ENCODE measurements around the gene SPDYE4. TPM values are rescaled to one million over a fixed set of nuclear protein-coding genes. Genes with fewer than 3 reads are reported as not detected.

Gene SPDYE4
- total and polyA plus RNA-seq, 2 experiments from 2014 or later = not detected

DNA sequence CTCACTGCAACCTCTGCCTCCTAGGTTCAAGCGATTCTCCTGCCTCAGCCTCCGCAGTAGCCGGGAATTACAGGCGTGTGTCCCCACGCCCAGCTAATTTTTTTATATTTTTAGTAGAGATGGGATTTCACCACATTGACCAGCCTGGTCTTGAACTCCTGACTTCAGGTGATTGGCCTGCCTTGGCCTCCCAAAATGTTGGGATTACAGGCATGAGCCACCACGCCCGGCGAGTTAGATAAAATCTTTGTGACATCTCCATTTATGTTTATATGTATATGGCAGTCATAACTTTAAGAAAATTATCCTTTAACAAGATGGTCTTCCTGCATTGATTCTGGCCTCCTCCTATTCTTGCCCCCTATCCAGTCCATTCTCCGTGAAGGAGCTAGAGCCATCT, 37.8 kb downstream of the SPDYE4 start (continued):
- TF ChIP-seq, protein P1, sequence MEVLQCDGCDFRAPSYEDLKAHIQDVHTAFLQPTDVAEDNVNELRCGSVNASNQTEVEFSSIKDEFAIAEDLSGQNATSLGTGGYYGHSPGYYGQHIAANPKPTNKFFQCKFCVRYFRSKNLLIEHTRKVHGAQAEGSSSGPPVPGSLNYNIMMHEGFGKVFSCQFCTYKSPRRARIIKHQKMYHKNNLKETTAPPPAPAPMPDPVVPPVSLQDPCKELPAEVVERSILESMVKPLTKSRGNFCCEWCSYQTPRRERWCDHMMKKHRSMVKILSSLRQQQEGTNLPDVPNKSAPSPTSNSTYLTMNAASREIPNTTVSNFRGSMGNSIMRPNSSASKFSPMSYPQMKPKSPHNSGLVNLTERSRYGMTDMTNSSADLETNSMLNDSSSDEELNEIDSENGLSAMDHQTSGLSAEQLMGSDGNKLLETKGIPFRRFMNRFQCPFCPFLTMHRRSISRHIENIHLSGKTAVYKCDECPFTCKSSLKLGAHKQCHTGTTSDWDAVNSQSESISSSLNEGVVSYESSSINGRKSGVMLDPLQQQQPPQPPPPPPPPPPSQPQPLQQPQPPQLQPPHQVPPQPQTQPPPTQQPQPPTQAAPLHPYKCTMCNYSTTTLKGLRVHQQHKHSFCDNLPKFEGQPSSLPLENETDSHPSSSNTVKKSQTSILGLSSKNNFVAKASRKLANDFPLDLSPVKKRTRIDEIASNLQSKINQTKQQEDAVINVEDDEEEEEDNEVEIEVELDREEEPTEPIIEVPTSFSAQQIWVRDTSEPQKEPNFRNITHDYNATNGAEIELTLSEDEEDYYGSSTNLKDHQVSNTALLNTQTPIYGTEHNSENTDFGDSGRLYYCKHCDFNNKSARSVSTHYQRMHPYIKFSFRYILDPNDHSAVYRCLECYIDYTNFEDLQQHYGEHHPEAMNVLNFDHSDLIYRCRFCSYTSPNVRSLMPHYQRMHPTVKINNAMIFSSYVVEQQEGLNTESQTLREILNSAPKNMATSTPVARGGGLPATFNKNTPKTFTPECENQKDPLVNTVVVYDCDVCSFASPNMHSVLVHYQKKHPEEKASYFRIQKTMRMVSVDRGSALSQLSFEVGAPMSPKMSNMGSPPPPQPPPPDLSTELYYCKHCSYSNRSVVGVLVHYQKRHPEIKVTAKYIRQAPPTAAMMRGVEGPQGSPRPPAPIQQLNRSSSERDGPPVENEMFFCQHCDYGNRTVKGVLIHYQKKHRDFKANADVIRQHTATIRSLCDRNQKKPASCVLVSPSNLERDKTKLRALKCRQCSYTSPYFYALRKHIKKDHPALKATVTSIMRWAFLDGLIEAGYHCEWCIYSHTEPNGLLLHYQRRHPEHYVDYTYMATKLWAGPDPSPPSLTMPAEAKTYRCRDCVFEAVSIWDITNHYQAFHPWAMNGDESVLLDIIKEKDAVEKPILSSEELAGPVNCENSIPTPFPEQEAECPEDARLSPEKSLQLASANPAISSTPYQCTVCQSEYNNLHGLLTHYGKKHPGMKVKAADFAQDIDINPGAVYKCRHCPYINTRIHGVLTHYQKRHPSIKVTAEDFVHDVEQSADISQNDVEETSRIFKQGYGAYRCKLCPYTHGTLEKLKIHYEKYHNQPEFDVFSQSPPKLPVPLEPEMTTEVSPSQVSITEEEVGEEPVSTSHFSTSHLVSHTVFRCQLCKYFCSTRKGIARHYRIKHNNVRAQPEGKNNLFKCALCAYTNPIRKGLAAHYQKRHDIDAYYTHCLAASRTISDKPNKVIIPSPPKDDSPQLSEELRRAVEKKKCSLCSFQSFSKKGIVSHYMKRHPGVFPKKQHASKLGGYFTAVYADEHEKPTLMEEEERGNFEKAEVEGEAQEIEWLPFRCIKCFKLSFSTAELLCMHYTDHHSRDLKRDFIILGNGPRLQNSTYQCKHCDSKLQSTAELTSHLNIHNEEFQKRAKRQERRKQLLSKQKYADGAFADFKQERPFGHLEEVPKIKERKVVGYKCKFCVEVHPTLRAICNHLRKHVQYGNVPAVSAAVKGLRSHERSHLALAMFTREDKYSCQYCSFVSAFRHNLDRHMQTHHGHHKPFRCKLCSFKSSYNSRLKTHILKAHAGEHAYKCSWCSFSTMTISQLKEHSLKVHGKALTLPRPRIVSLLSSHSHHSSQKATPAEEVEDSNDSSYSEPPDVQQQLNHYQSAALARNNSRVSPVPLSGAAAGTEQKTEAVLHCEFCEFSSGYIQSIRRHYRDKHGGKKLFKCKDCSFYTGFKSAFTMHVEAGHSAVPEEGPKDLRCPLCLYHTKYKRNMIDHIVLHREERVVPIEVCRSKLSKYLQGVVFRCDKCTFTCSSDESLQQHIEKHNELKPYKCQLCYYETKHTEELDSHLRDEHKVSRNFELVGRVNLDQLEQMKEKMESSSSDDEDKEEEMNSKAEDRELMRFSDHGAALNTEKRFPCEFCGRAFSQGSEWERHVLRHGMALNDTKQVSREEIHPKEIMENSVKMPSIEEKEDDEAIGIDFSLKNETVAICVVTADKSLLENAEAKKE (CRISPR knock-in tag; IDR thresholded peaks at IDR 0.05) = no peak
- no peak for TF ChIP-seq EZH2 (IDR thresholded peaks at IDR 0.05; ENCODE audit: low read depth, unreplicated experiment)
- no peak for TF ChIP-seq NANOG (IDR thresholded peaks at IDR 0.05; ENCODE audit: borderline replicate concordance)

DNA sequence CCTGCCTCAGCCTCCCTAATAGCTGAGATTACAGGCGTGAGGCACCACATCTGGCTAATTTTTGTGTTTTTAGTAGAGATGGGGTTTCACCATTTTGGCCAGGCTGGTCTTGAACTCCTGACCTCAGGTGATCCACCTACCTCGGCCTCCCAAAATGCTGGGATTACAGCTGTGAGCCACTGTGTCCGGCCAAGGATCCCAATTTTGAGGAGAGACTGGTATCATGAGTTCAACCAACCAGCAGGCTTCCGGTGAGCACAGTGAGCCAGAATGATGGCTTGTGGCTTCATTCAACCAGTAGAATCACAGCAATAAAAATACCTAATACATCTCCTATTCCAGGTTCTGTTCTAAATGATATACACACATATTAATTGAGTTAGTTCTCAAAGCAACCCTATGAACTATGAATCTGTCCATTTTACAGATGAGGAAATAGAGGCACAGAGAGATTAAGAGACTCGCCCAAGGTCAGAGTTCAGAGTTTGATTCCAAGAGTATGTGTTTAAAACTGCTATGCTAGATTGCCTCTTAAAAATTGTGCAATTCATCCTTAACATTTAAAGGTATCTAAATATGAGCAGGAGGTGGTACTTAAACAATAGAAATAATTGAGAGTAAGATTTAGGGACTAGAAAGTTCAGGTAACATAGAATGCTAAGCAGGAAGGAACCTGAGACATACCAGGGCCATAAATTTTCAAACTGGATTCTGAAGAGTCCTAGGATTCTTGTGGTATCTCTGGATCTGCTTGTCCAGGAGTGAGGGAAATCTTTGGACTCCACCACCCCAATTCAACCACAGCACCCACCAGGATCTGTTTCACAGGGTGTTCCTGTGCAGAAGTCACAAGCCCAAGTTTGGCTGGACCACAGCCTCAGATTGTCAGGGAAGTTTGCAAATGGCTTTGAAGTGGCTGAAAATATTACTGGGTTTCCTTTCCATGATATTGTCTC, 38.8 kb downstream of the SPDYE4 start:
- no peak overlapping the region for H3K27ac Mint-ChIP-seq
- no peak overlapping the region for H3K27ac ChIP-seq (ENCODE audit: low read depth)
- DNase-seq (ENCODE audit: low spot score) = no peak

More for the DNA sequence above, 38.8 kb downstream of the SPDYE4 start:
- no peaks in the 10 kb centered on the region for H4K20me1 ChIP-seq (replicated peaks; ENCODE audit: insufficient read depth)
- H3K4me1 ChIP-seq (ENCODE audit: insufficient read depth) = no peaks in the 10 kb centered on the region
- H3K9me2 ChIP-seq (ENCODE audit: insufficient read depth) = no peaks in the 10 kb centered on the region
- Mint-ChIP-seq H3K27me3 (ENCODE audit: insufficient read depth, low read depth, poor library complexity) (peaks cover 1% of the 10 kb centered on the region), H3K9me3 (peaks cover 4% of the 10 kb centered on the region; the same call in 1 of the 3 replicates), H3K4me1 (no peaks in the 10 kb centered on the region), H3K4me3 (no peak overlapping the region), H3K36me3 (ENCODE audit: low read depth) (no peaks in the 10 kb centered on the region)
- no peak overlapping the region for H3K4me3 ChIP-seq
- H3F3A ChIP-seq (replicated peaks; ENCODE audit: low read depth) = no peaks in the 10 kb centered on the region
- H3K4me2 ChIP-seq = no peak overlapping the region
- H2AFZ ChIP-seq = 0 out of 2 replicates have a peak overlapping the region, but pooled peaks have one; percentile 1
- TF ChIP-seq EZH2phosphoT487 (IDR thresholded peaks at IDR 0.05; ENCODE audit: unreplicated experiment) = no peak
- TF ChIP-seq EZH2 (IDR thresholded peaks at IDR 0.05; ENCODE audit: low read depth, unreplicated experiment) = no peak
- no peak for TF ChIP-seq CREB1 (CRISPR knock-in tag; IDR thresholded peaks at IDR 0.05; ENCODE audit: low read depth)
- TF ChIP-seq, protein P2, sequence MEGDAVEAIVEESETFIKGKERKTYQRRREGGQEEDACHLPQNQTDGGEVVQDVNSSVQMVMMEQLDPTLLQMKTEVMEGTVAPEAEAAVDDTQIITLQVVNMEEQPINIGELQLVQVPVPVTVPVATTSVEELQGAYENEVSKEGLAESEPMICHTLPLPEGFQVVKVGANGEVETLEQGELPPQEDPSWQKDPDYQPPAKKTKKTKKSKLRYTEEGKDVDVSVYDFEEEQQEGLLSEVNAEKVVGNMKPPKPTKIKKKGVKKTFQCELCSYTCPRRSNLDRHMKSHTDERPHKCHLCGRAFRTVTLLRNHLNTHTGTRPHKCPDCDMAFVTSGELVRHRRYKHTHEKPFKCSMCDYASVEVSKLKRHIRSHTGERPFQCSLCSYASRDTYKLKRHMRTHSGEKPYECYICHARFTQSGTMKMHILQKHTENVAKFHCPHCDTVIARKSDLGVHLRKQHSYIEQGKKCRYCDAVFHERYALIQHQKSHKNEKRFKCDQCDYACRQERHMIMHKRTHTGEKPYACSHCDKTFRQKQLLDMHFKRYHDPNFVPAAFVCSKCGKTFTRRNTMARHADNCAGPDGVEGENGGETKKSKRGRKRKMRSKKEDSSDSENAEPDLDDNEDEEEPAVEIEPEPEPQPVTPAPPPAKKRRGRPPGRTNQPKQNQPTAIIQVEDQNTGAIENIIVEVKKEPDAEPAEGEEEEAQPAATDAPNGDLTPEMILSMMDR (conservative IDR thresholded peaks at IDR 0.05; ENCODE audit: low read depth in 2 of 2) = no peak
- TF ChIP-seq NANOG (IDR thresholded peaks at IDR 0.05; ENCODE audit: borderline replicate concordance) = no peak
- no peak for TF ChIP-seq POLR2AphosphoS5 (IDR thresholded peaks at IDR 0.05; ENCODE audit: low read depth)
- TF ChIP-seq, protein P3, sequence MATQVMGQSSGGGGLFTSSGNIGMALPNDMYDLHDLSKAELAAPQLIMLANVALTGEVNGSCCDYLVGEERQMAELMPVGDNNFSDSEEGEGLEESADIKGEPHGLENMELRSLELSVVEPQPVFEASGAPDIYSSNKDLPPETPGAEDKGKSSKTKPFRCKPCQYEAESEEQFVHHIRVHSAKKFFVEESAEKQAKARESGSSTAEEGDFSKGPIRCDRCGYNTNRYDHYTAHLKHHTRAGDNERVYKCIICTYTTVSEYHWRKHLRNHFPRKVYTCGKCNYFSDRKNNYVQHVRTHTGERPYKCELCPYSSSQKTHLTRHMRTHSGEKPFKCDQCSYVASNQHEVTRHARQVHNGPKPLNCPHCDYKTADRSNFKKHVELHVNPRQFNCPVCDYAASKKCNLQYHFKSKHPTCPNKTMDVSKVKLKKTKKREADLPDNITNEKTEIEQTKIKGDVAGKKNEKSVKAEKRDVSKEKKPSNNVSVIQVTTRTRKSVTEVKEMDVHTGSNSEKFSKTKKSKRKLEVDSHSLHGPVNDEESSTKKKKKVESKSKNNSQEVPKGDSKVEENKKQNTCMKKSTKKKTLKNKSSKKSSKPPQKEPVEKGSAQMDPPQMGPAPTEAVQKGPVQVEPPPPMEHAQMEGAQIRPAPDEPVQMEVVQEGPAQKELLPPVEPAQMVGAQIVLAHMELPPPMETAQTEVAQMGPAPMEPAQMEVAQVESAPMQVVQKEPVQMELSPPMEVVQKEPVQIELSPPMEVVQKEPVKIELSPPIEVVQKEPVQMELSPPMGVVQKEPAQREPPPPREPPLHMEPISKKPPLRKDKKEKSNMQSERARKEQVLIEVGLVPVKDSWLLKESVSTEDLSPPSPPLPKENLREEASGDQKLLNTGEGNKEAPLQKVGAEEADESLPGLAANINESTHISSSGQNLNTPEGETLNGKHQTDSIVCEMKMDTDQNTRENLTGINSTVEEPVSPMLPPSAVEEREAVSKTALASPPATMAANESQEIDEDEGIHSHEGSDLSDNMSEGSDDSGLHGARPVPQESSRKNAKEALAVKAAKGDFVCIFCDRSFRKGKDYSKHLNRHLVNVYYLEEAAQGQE (IDR thresholded peaks at IDR 0.05; ENCODE audit: unreplicated experiment) = no peak
- no peaks in the 10 kb centered on the region for H3K79me2 ChIP-seq (replicated peaks; ENCODE audit: insufficient read depth)
- no peaks in the 10 kb centered on the region for H3K36me3 ChIP-seq (ENCODE audit: insufficient read depth)
- no peaks in the 10 kb centered on the region for H3K27me3 ChIP-seq (ENCODE audit: insufficient read depth)
- ATAC-seq = no peak
